DMS53 treated with DMSO at 0.1 percent for 48 hours (cell line): ENCODE measurements around the gene SSBP4.

Source experiments
- DNase-seq: peaks from one replicate; lab custom pipeline; 2025; ENCODE audit not compliant: unreplicated experiment; lab: John Stamatoyannopoulos, UW

Gene SSBP4

DNA sequence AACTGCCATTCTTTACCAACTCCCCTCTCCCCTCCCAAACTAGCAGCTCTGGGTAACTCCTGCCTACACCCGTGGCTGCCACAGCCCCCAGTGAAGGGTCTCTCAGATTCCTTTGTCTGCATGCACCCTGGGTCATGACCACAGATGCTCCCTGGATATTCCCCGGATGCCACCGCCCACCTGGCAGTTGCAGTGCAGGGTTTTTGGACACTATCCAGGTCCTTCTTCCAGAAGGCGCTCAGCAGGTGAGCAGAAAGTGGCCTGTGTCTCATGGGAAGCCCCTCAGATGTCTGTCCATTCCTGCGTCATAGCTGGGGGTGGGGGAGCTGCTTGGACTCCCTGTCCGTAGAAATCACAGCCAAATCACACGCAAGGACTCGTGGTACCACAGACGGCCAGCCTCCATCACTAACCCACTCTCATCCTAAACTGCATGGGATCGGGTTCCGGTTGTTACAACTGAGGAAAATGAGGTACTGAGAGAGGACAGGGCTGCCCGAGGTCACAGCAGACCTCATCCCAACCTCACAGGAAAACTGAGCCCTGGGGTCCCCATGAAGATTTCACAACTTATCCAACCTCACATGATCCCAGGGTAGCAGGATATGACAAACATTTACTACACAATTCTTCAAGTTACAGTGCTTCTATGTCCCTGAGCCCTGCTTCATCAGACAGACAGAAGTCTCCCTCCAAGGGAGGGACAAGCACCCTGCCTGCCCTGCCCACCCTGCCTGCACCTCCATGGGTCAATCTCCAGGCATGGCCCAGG is 64.1 kb downstream of the SSBP4 start:
- DNase-seq, result no peak
